PC-3 (cell line): ENCODE measurements around the gene IGF2BP2. TPM values are rescaled to one million over a fixed set of nuclear protein-coding genes. Genes with fewer than 3 reads are reported as not detected.

ENCODE experiments used
- ATAC-seq: fragments of 200-7000 bp; cut with Tn5 transposase; 2 replicates; pipeline ENCODE4 v1.9.1; 2020; ENCODE audit warnings: mild to moderate bottlenecking, moderate library complexity
- BruUV-seq: library from RNA; stranded (reverse); fragments of 400-500 nt; replicated peaks from 2 replicates; lab custom pipeline; 2021; lab: Mats Ljungman, UMichigan
- CTCF ChIA-PET: fragments of 300-600 bp; sonication (Branson Sonifier 250); formaldehyde crosslinking; loops from one replicate; lab custom pipeline; 2022; ENCODE audit warnings: antibody characterized with exemption; lab: Charles Lee
- POLR2A ChIA-PET: fragments of 300-600 bp; sonication (Branson Sonifier 250); formaldehyde crosslinking; loops from one replicate; lab custom pipeline; 2022; ENCODE audit warnings: antibody characterized with exemption; ENCODE audit not compliant: unreplicated experiment; lab: Charles Lee
- DNase-seq: peaks from one replicate; pipeline ENCODE4 v3.0.0-alpha.2; 2015
- H2AFZ ChIP-seq: fragments of 300-600 bp; sonication (generic); 2 replicates; pipeline ENCODE4 v1.6.0; 2016; ENCODE audit warnings: antibody characterized with exemption, low read length
- H3F3A ChIP-seq: fragments of 300-600 bp; sonication (generic); one replicate; pipeline ENCODE4 v1.6.0; 2017; ENCODE audit warnings: antibody characterized with exemption, low read length, control low read depth, mild to moderate bottlenecking; ENCODE audit not compliant: unreplicated experiment
- H3K27ac ChIP-seq: fragments of 300-600 bp; sonication (generic); 2 replicates; pipeline ENCODE4 v1.5.1; 2016; ENCODE audit warnings: mild to moderate bottlenecking, low read length
- H3K27me3 ChIP-seq: fragments of 300-600 bp; sonication (generic); 2 replicates; pipeline ENCODE4 v1.6.1; 2016; ENCODE audit warnings: low read length, mixed read lengths
- H3K36me3 ChIP-seq: fragments of 300-600 bp; sonication (generic); 2 replicates; pipeline ENCODE4 v1.6.1; 2016; ENCODE audit warnings: low read depth, mixed run types, low read length, mixed read lengths
- H3K4me1 ChIP-seq: fragments of 300-600 bp; sonication (generic); 2 replicates; pipeline ENCODE4 v1.5.1; 2016; ENCODE audit warnings: low read length; ENCODE audit not compliant: insufficient read depth
- H3K4me2 ChIP-seq: fragments of 300-600 bp; sonication (generic); 2 replicates; pipeline ENCODE4 v1.6.0; 2016; ENCODE audit warnings: low read length
- H3K4me3 ChIP-seq: fragments of 300-600 bp; sonication (generic); 2 replicates; pipeline ENCODE4 v1.5.1; 2016; ENCODE audit warnings: mild to moderate bottlenecking, low read length, mixed read lengths
- H3K79me2 ChIP-seq: fragments of 300-600 bp; sonication (generic); 2 replicates; pipeline ENCODE4 v1.6.1; 2017; ENCODE audit warnings: low read length, mixed read lengths
- H3K9ac ChIP-seq: fragments of 300-600 bp; sonication (generic); 2 replicates; pipeline ENCODE4 v1.6.0; 2016; ENCODE audit warnings: mild to moderate bottlenecking, low read length
- H3K9me2 ChIP-seq: fragments of 300-600 bp; sonication (generic); replicated peaks from 2 replicates; pipeline ENCODE4 v1.6.1; 2016; ENCODE audit warnings: mixed run types, low read length, mixed read lengths
- H3K9me3 ChIP-seq: fragments of 300-600 bp; sonication (generic); 2 replicates; pipeline ENCODE4 v1.6.1; 2016; ENCODE audit warnings: low read length, mixed read lengths
- H4K20me1 ChIP-seq: fragments of 300-600 bp; sonication (generic); 2 replicates; pipeline ENCODE4 v1.6.1; 2016; ENCODE audit warnings: low read length, mixed read lengths
- CTCF ChIP-seq: fragments of 300-600 bp; sonication (generic); conservative IDR thresholded peaks from 2 replicates; pipeline ENCODE4 v1.5.1; 2017; ENCODE audit warnings: antibody characterized with exemption, low read depth, mild to moderate bottlenecking, low read length
- EZH2 ChIP-seq: fragments of 300-600 bp; sonication (generic); IDR thresholded peaks from one replicate; pipeline ENCODE4 v1.6.1; 2017; ENCODE audit warnings: antibody characterized with exemption, mild to moderate bottlenecking, low read length; ENCODE audit not compliant: unreplicated experiment
- EZH2phosphoT487 ChIP-seq: fragments of 300-600 bp; sonication (generic); IDR thresholded peaks from 2 replicates; pipeline ENCODE4 v1.6.1; 2018; ENCODE audit warnings: mild to moderate bottlenecking, antibody characterized with exemption, low read length, borderline replicate concordance
- intact Hi-C: fragments of 100-400 bp; cut with micrococcal nuclease; formaldehyde crosslinking; loops from 2 replicates; pipeline ENCODE4 v1.9.0; 2023
- total RNA-seq: library from RNA; depleted of rRNA; stranded (reverse); fragments of >200 nt; gene quantifications from 2 replicates; pipeline ENCODE4 v1.2.3, GENCODE V29; 2014

IGF2BP2 gene
- total RNA-seq, 1 experiment from 2014 or later: 81.2 TPM

- Histone ChIP-seq H3K27me3 (no peaks in the 10 kb centered on the region), H3K79me2 (peaks cover 96% of the 10 kb centered on the region), H4K20me1 (peaks cover 6% of the 10 kb centered on the region; the same call in 1 of the 2 replicates), H3K9ac (peak overlapping the region; percentile 30; the same call in 1 of the 2 replicates), H2AFZ (no peak overlapping the region), H3K4me3 (no peak overlapping the region), H3K36me3 (peaks cover 39% of the 10 kb centered on the region), H3K4me2 (peak overlapping the region; percentile 32), H3K27ac (peak overlapping the region; percentile 74), H3K9me3 (no peaks in the 10 kb centered on the region), H3K9me2 (no peaks in the 10 kb centered on the region), H3K4me1 (peaks cover 49% of the 10 kb centered on the region), H3F3A (no peaks in the 10 kb centered on the region)
- intact Hi-C loops: loop anchor here (1.0 kb wide), 2 partner anchors 25 to 63 kb away; no protein-coding TSS in a partner anchor
- DNase-seq (peak; percentile 80), ATAC-seq (peak; percentile 89)
- no peak for TF ChIP-seq CTCF
- TF ChIP-seq EZH2phosphoT487: no peak
- TF ChIP-seq EZH2: no peak
- no TSS peak for BruUV-seq
- ChIA-PET CTCF (interaction anchor here (0.6 to 1.4 kb wide), 4 partner anchors 10 to 98 kb away, joined by 3 to 5 read pairs (median 3); no protein-coding TSS in a partner anchor), POLR2A (interaction anchor here (0.6 to 0.9 kb wide), 4 partner anchors 62 to 100 kb away, joined by 3 to 5 read pairs (median 3); no protein-coding TSS in a partner anchor)
These were observed 65.9 kb downstream of the IGF2BP2 start for GRCh38 chr3:185758912-185759311.

DNA sequence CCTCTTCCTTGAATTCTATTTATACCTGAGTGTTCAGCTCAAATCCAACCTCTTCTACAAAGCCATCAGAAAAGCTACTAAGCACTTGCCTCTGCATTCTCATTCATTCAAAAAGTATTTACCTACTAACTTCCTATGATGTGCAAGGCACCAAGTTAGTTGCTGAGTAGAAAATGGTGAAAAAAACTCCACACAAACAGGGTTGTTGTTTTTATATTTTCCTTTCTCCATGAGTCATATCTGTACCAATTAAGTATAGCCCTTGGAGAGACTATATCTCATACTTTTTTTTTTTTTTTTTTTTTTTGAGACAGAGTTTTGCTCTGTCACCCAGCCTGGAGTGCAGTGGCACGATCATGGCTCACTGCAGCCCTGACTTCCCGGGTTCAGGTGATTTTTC lies 67.7 kb downstream of the IGF2BP2 start:
- TF ChIP-seq EZH2 (no peak), EZH2phosphoT487 (no peak), CTCF (no peak)
- Histone ChIP-seq H3K36me3 (peaks cover 44% of the 10 kb centered on the region), H3K27me3 (no peaks in the 10 kb centered on the region), H3F3A (no peaks in the 10 kb centered on the region), H3K4me3 (no peak overlapping the region), H3K9ac (no peak overlapping the region), H4K20me1 (no peaks in the 10 kb centered on the region; the same call in 1 of the 2 replicates), H2AFZ (no peak overlapping the region), H3K4me2 (no peak overlapping the region), H3K9me3 (no peaks in the 10 kb centered on the region), H3K4me1 (peaks cover 49% of the 10 kb centered on the region), H3K79me2 (peaks cover 95% of the 10 kb centered on the region), H3K27ac (no peak overlapping the region), H3K9me2 (no peaks in the 10 kb centered on the region)
- ATAC-seq (no peak), DNase-seq (no peak)
- CTCF ChIA-PET: no interaction called here
- intact Hi-C loops: no loop called here
- POLR2A ChIA-PET: no interaction called here
- BruUV-seq: no TSS peak

GRCh38 chr3:185756477-185756876 lies 68.4 kb downstream of the IGF2BP2 start:
- peaks cover 44% of the 10 kb centered on the region for H3K36me3 ChIP-seq
- H3K4me2 ChIP-seq: no peak overlapping the region
- no peak for ATAC-seq
- peaks cover 48% of the 10 kb centered on the region for H3K4me1 ChIP-seq
- H3K9me3 ChIP-seq: no peaks in the 10 kb centered on the region
- no peaks in the 10 kb centered on the region for H3K9me2 ChIP-seq
- POLR2A ChIA-PET: no interaction called here
- H3K79me2 ChIP-seq: peaks cover 93% of the 10 kb centered on the region
- no peak overlapping the region for H3K4me3 ChIP-seq
- no peak for TF ChIP-seq EZH2phosphoT487
- no peak for TF ChIP-seq CTCF
- TF ChIP-seq EZH2: no peak
- H3K9ac ChIP-seq: no peak overlapping the region
- H4K20me1 ChIP-seq: no peaks in the 10 kb centered on the region; the same call in 1 of the 2 replicates
- no peak for DNase-seq
- no TSS peak for BruUV-seq
- H2AFZ ChIP-seq: no peak overlapping the region
- no peak overlapping the region for H3K27ac ChIP-seq
- H3K27me3 ChIP-seq: no peaks in the 10 kb centered on the region
- no peaks in the 10 kb centered on the region for H3F3A ChIP-seq
- intact Hi-C loops: no loop called here
- CTCF ChIA-PET: no interaction called here
